Cerebellar nuclear complex (tissue), 1 donor: ENCODE data around the gene NID1.

ENCODE experiments used
- DNase-seq, 2 experiments: peaks; one replicate each; lab custom pipeline; 2025; lab: John Stamatoyannopoulos, UW

NID1 gene

DNA sequence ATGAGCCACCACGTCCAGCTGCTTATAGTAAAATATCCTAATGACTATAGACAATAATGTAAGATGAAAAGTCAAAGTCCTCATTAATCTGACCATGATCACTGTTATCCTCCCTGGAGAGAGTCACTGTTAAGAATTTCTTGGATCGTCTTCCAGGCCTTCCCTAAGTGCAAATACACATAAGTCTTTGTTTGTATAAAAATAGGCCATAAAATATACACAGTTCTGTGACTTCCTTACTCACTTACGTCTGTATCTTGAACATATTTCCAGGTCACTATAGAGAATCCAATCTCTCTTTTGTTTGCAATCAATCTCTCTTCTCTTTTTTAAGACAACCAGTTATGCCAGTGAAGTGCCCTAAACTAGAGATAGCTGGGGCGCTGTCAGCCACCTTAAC, 109.1 kb downstream of the NID1 start:
- no peak for DNase-seq

DNA sequence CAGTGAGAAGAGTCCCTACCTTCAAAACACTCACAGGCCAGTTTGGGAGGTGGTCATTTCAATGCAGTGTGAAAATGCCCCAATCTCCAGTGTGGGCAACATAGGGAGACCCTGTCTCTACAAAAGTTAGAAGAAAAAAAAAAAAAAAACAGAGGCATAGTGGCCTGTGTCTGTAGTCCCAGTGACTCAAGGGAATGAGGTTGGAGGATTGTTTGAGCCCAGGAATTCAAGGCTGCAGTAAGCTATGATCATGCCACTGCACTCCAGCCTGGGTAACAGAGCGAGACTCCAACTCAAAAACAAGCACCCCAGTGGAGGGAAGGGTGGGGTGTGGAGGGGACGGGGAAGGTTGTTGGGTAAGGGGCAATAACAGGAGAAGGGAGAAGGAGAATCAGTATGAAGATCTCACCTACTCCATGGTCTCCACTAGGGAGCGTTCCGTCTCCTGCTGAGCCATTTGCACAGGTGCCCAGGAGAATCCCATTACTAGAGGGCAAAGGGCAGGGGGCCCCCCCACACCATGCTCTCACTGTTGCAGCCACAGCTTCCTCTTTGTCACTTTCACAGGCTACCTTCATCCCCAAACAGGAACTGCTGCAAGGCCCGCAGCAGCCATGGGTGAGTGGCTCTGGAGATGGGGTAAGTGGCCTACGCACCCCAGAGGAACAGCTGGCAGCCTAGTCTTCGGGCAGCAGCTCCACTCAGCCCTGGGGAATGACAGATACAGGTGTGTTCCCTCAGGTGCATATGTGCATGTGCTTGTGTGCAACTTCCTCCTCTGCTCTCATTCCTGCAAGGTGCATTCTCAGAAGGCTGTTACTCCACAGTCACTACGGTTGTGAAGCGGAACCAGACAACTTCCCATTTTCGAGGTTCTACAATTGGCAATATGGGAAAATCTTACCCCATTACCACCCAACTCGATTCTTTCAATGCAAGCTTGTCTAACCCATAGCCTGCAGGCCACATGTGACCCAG, 110.3 kb downstream of the NID1 start:
- DNase-seq, result no peak

DNA sequence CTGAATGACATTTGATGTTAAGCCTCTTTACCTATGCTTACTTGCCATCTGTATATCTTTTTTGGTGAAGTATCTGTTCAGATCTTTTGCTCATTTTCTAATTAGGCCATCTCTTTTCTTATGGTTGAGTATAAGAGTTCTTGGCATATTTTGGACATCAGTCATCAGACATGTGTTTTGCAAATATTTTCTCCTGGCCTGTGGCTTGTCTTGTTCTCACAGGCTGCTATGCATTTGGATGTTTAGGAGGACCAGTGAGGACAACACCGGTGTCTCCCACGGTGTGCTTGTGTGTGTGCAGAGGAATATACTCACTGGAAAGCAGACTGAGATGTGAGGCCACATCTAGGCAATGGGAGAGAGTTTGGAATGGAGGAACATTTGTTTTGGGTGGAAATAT, 111.1 kb downstream of the NID1 start:
- no peak for DNase-seq

DNA sequence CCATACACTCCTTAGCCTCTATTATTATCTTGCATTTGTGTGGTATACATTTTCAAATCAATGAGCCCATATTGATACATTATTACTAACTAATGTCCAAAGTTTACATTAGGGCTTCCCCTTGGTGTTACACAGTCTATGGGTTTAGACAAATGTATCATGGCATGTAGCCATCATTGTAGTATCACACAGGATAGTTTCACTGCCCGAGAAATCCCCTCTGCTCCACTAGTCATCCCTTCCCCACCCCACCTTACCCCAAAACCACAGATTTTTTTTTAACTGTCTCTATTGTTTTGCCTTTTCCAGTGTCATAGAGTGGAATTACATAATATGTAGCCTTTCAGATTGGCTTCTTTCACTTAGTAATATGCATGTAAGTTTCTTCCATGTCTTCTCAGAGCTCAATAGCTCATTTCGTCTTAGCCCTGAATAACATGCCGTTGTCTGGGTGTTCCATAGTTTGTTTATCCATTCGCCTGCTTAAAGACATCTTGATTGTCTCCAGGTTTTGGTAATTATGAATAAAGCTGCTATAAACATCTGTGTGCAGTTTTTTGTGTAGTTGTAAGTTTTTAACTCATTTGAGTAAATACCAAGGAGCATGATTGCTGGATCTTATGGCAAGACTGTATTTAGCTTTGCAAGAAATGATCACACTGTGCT, 111.8 kb downstream of the NID1 start:
- no peak for DNase-seq

DNA sequence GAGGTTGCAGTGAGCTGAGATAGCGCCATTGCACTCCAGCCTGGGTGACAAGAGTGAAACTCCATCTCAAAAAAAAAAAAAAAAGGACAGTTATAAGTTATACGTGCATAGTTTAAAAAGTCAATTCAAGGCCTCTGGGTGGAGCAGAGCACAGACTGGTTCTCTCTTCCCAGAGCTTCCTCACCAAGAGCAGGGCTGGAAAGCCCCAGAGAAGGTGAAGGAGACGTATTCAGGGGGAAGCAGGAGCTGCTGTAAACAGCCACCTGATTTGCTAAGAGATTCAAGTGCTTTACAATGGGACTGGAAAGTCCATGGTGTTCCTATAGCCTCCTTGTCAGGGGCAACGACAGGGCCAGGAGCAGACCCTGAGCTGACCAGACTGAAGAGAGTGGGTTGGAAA, 113.2 kb downstream of the NID1 start:
- no peak for DNase-seq

- no peak for DNase-seq
Observed at GRCh38 chr1:235950318-235950717, 114.6 kb downstream of the NID1 start.

GRCh38 chr1:235948774-235949427, 116.0 kb downstream of the NID1 start:
- DNase-seq, result no peak

- no peak for DNase-seq
Observed at GRCh38 chr1:235947989-235948388, 116.9 kb downstream of the NID1 start.

- no peak for DNase-seq
Observed at GRCh38 chr1:235946571-235946981, 118.3 kb downstream of the NID1 start.

- no peak for DNase-seq
Observed at GRCh38 chr1:235945775-235946570, 118.9 kb downstream of the NID1 start.

DNA sequence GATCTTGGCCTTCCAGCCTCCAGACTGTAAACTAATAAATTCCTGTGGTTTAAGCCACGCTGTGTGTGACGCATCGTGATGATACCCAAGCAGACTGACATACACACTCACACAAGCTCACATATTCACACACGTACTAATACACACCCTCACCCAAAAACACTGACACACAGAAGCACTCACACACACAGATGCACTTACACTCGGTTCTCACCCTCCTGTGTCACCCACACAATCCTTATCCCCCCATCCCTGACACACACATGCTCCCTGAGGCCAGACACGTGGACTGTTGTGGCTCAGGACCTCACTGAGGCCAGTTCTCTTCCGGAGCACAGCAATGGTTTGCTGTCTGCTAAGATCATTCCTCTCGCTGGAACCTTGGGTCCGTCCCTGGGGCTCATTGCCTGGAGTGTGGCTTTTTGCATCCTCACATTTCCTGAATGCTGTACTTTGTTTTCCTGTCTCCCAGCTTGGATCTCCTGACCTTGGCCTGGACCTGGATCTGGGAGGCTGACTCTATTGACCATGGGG, 121.2 kb downstream of the NID1 start:
- DNase-seq, result no peak

DNA sequence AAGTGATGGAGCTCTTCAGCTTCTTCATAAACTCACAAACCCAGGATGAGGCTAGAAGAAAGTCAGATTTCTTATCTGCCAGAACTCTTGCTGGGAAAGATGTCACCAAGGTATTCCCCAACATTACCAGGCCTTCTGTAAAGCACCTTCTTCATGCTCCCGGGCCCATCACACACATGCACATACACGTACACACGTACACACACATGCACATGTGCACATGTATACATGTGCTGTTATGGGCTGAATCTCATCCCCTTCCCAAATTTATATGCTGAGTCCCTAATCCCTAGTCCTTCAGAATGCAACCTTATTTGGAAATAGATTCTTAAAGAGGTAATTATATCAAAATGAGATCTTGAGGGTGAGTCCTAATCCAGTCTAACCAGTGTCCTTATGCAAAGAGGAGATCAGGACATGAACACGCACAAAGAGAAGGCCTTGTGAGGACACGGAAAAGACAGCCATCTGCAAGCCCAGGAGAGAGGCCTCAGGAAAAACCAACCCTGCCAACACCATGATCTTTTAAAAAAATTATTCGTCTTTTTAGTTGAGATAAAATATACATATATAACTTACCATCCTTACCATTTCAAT, 121.8 kb downstream of the NID1 start:
- DNase-seq, result no peak

DNA sequence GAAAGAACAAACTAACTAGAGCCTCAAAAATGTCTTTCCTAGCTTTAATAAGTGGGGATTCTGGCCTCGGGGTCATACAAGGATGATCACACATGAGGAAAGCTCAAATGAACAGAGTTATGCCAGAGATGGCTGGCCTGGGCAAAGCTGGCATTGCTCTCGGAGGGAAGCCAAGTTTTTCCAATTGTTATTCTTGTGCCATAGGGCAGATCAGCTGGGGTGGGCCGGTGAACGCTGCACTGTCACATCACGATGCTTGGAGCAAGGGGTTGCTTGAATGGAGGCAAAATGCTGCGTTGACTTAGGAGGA, 122.3 kb downstream of the NID1 start:
- no peak for DNase-seq

- no peak for DNase-seq
Observed at GRCh38 chr1:235941876-235942624, 122.8 kb downstream of the NID1 start.

GRCh38 chr1:235940285-235940684, 124.6 kb downstream of the NID1 start:
- DNase-seq, result no peak

DNA sequence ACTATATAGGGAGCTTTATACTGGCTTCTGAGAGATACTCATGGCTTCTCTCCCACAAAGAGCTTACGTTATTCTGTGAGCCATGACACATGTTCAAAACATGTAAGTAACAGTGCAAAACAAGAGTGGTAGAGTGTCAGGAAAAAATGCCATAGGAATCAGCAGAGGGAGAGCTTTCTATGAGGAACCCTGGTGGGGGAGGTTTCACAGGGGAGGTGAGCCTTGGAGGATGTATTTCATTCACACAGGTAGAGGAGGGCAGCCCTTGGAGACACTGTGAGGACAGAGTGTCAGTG, 125.5 kb downstream of the NID1 start:
- DNase-seq, result no peak

DNA sequence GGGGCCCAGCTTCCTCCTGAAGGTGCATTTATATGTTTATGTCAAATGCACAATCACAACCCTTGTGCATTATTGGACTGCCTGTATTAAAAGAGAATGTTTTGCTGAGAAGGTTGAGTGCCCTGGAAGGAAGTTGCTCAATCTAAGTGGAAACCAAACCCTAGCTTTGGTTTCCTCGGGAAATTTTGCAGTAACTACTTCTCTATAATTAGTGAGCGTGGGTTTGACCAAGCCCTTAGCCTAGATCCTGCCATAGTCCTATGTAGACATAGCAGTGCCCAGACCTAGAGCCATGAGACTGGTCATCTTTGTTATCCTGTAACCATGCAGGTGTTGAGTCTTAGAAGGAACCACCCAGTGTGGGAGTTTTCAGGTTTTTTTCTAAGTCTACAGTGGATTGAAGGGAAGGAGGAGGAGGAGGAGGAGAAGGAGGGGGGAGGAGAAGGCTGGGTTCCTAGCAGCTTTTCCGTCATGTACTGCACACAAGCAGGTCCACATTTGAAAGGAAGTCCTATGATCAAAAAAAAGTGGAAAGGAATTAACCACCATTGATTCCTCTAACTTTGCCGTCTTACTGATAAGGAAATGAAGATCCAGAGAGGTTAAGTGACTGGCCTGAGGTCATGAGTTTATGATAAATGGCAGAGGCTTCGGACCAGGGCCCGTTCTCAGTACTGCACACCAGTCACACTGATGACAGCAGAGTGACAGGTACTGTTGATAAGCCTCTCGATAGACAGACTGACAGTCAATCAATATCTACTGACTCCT, 126.0 kb downstream of the NID1 start:
- no peak for DNase-seq

DNA sequence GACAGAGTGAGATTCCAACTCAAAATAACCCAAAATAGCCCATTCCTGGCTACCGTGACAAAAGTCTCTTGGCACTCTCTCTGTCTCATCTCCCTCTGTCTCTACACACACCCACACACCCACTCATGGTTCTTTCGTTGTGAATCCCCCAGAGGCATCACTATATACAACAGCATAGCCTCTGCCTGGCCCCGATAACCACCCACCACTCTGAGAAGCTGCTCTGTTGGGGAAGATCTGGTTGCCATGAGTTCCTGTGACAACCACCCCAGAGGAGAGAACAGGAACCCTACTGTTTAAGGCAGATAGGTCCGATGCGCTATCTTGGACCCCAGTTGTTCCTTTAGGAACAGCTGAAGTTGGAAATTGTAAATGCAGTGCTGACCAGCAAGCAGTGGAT, 127.8 kb downstream of the NID1 start:
- DNase-seq, result no peak

DNA sequence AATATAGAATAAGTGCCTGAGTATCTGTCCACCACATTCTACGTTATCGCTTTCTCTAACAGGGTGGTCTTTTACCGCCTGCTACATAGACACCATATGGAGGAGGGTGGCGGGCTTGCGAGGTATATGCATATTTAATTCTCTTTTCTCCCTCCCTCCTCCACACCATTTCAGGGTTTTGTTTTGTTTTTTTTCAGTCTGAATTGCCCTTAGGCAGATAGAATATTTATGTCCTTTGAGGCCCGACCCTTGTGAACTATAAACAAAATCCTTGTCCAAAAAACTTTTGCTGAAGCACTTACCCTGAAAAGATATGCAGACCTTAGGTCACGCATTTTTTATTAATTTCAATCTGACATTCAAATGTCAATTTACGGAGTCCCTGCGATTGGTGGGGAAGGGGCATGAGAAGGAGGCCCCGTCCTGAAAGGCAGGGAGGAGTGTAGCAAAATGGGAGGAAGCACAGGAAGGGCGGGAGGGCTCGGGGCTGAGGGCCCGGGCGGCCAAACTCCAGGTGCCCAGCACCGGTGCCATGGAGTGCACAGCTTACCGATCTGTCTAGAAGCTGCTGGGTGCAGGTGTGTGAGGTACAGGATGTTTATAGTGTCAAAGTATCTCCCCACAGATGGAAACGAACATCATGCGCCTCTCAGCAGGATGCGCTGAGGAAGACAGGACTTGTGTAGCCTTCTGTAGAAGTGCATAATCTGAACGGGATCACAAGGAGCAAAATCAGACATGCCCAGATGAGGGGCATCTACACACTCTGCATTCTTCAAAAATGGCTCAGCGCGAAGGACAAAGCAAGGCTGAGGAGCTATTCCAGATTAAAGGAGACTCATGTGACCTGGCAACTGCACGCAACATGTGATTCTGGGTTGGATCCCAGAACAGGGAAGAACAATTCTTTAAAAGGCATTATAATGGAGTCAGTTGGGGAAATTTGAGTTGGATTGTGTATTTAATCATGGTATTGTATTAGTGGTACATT, 129.4 kb downstream of the NID1 start:
- no peak for DNase-seq
